Esophagus squamous epithelium (tissue), 4 donors: ENCODE data around the gene PDP2.

Experiments
- POLR2A ChIP-seq, 4 donors: fragments of 450-650 bp; IDR thresholded peaks; one replicate each; pipeline ENCODE4 v1.6.1; 2017; ENCODE audit warnings: antibody characterized with exemption in 4 of 4, mild to moderate bottlenecking in 4 of 4, moderate library complexity in 3 of 4
- TF ChIP-seq, protein P1 (sequence below), 6 experiments: fragments of 450-650 bp in 4 of 6; fragments of 200-600 bp in 2 of 6; sonication (generic) in 2 of 6; IDR thresholded peaks; one replicate each; pipeline ENCODE4 v1.5.1; 2016 to 2019; ENCODE audit warnings: antibody characterized with exemption in 6 of 6, mild to moderate bottlenecking in 4 of 6, moderate library complexity in 4 of 6

DNA sequence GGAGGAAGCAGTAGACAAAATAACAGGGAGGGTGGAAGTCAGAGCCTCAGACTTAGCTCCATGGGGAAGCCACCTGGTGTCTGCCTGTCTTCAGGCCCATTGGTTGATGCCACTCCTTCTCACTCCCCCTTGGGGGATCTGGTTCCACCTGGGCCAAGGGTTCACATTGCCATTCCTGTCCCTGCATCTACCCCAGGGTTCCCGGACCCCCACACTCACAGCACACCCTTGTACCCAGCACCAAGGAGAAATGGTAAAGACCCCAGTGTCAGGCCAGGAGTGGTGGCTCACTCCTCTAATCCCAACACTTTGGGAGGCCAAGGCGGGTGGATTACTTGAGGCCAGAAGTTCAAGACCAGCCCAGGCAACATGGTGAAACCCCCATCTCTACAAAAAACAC lies 37.1 kb upstream of the PDP2 start:
- TF ChIP-seq, protein P1, sequence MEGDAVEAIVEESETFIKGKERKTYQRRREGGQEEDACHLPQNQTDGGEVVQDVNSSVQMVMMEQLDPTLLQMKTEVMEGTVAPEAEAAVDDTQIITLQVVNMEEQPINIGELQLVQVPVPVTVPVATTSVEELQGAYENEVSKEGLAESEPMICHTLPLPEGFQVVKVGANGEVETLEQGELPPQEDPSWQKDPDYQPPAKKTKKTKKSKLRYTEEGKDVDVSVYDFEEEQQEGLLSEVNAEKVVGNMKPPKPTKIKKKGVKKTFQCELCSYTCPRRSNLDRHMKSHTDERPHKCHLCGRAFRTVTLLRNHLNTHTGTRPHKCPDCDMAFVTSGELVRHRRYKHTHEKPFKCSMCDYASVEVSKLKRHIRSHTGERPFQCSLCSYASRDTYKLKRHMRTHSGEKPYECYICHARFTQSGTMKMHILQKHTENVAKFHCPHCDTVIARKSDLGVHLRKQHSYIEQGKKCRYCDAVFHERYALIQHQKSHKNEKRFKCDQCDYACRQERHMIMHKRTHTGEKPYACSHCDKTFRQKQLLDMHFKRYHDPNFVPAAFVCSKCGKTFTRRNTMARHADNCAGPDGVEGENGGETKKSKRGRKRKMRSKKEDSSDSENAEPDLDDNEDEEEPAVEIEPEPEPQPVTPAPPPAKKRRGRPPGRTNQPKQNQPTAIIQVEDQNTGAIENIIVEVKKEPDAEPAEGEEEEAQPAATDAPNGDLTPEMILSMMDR (IDR thresholded peaks at IDR 0.05) = no peak
- no peak for TF ChIP-seq POLR2A (IDR thresholded peaks at IDR 0.05)
